Choroid plexus epithelial cell (primary cell): ENCODE results near the gene SPATA2L.

Source experiments
- DNase-seq: peaks from one replicate; pipeline ENCODE4 v3.0.0-alpha.2; 2010; ENCODE audit warnings: low read depth
- H3K4me3 ChIP-seq: 2 replicates; pipeline ENCODE4 v1.5.1; 2011; ENCODE audit warnings: low read depth, mild to moderate bottlenecking, control low read depth, low read length, moderate library complexity
- CTCF ChIP-seq: conservative IDR thresholded peaks from 2 replicates; pipeline ENCODE4 v1.5.1; 2011; ENCODE audit warnings: low read depth, mild to moderate bottlenecking, control low read depth, inconsistent platforms, low read length, moderate library complexity

Gene SPATA2L

GRCh38 chr16:89733792-89734191 is 32.3 kb upstream of the SPATA2L start:
- no peak for DNase-seq
- no peak for TF ChIP-seq CTCF
- H3K4me3 ChIP-seq: no peak overlapping the region

- no peak for TF ChIP-seq CTCF
- no peak overlapping the region for H3K4me3 ChIP-seq
Observed at GRCh38 chr16:89733322-89733721, 31.8 kb upstream of the SPATA2L start.

GRCh38 chr16:89732918-89733242 is 31.4 kb upstream of the SPATA2L start:
- no peak for DNase-seq
- no peak overlapping the region for H3K4me3 ChIP-seq
- no peak for TF ChIP-seq CTCF

More at GRCh38 chr16:89733322-89733721, 31.8 kb upstream of the SPATA2L start:
- no peak for DNase-seq

- no peak overlapping the region for H3K4me3 ChIP-seq
- TF ChIP-seq CTCF: no peak
- no peak for DNase-seq
Observed at GRCh38 chr16:89732142-89732917, 30.8 kb upstream of the SPATA2L start.

- no peak for TF ChIP-seq CTCF
- H3K4me3 ChIP-seq: no peak overlapping the region
- no peak for DNase-seq
Observed at GRCh38 chr16:89730610-89731234, 29.2 kb upstream of the SPATA2L start.

- no peak for TF ChIP-seq CTCF
- DNase-seq: peak; percentile 62
- no peak overlapping the region for H3K4me3 ChIP-seq
Observed at GRCh38 chr16:89729863-89730593, 28.5 kb upstream of the SPATA2L start.

- no peak for DNase-seq
- H3K4me3 ChIP-seq: no peak overlapping the region
- no peak for TF ChIP-seq CTCF
Observed at GRCh38 chr16:89729293-89729692, 27.8 kb upstream of the SPATA2L start.
